Neural progenitor cell (in vitro differentiated cells): Measurements from ENCODE around the gene S100A14. TPM values are rescaled to one million over a fixed set of nuclear protein-coding genes. Genes with fewer than 3 reads are reported as not detected.

ENCODE experiments used
- DNase-seq: peaks from one replicate; pipeline ENCODE4 v3.0.0-alpha.2; 2016; ENCODE audit warnings: low spot score
- H2AFZ ChIP-seq: fragments of 200-600 bp; sonication (generic); replicated peaks from 2 replicates; pipeline ENCODE4 v1.6.1; 2016; ENCODE audit warnings: antibody characterized with exemption
- H3F3A ChIP-seq: fragments of 200-600 bp; sonication (generic); 2 replicates; pipeline ENCODE4 v1.6.1; 2016; ENCODE audit warnings: antibody characterized with exemption, low read depth
- H3K27ac ChIP-seq: fragments of 200-600 bp; sonication (generic); 2 replicates; pipeline ENCODE4 v1.5.1; 2016; ENCODE audit warnings: mild to moderate bottlenecking
- H3K27me3 ChIP-seq: fragments of 200-600 bp; sonication (generic); 2 replicates; pipeline ENCODE4 v1.6.1; 2016; ENCODE audit warnings: mild to moderate bottlenecking, moderate library complexity
- H3K36me3 ChIP-seq: fragments of 200-600 bp; sonication (generic); 2 replicates; pipeline ENCODE4 v1.5.1; 2016
- H3K4me1 ChIP-seq: fragments of 200-600 bp; sonication (generic); 2 replicates; pipeline ENCODE4 v1.6.1; 2016; ENCODE audit warnings: mixed run types
- H3K4me2 ChIP-seq: fragments of 200-600 bp; sonication (generic); 2 replicates; pipeline ENCODE4 v1.6.1; 2016
- H3K4me3 ChIP-seq: fragments of 200-600 bp; sonication (generic); 2 replicates; pipeline ENCODE4 v1.5.1; 2016
- H3K79me2 ChIP-seq: fragments of 200-600 bp; sonication (generic); 2 replicates; pipeline ENCODE4 v1.6.1; 2016; ENCODE audit warnings: low read depth
- H3K9ac ChIP-seq: fragments of 200-600 bp; sonication (generic); 2 replicates; pipeline ENCODE4 v1.6.1; 2016
- H3K9me3 ChIP-seq: fragments of 200-600 bp; sonication (generic); 2 replicates; pipeline ENCODE4 v1.5.1; 2016; ENCODE audit warnings: low read depth
- H4K20me1 ChIP-seq: fragments of 200-600 bp; sonication (generic); 2 replicates; pipeline ENCODE4 v1.6.1; 2016; ENCODE audit warnings: low read depth
- H3K27ac Mint-ChIP-seq: 3 replicates; pipeline ENCODE4 v1.8.0; 2021; ENCODE audit warnings: mixed read lengths
- H3K27me3 Mint-ChIP-seq: 2 replicates; pipeline ENCODE4 v1.8.0; 2022; ENCODE audit warnings: low read depth, mild to moderate bottlenecking, inconsistent platforms, moderate library complexity, mixed read lengths; ENCODE audit not compliant: insufficient read depth
- H3K36me3 Mint-ChIP-seq: 3 replicates; pipeline ENCODE4 v1.8.0; 2021; ENCODE audit warnings: mixed read lengths
- H3K4me1 Mint-ChIP-seq: 3 replicates; pipeline ENCODE4 v1.8.0; 2021; ENCODE audit warnings: mixed read lengths
- H3K4me3 Mint-ChIP-seq: 3 replicates; pipeline ENCODE4 v1.8.0; 2021; ENCODE audit warnings: mild to moderate bottlenecking, moderate library complexity, mixed read lengths
- H3K9me3 Mint-ChIP-seq: 3 replicates; pipeline ENCODE4 v1.8.0; 2020; ENCODE audit warnings: mixed read lengths
- CTCF ChIP-seq: fragments of 200-600 bp; sonication (generic); IDR thresholded peaks from 2 replicates; pipeline ENCODE4 v1.5.1; 2017; ENCODE audit warnings: antibody characterized with exemption, mild to moderate bottlenecking
- EZH2 ChIP-seq: fragments of 200-600 bp; sonication (generic); IDR thresholded peaks from 2 replicates; pipeline ENCODE4 v1.6.1; 2017; ENCODE audit warnings: antibody characterized with exemption, mild to moderate bottlenecking, moderate library complexity
- EZH2phosphoT487 ChIP-seq: fragments of 200-600 bp; sonication (generic); IDR thresholded peaks from 2 replicates; pipeline ENCODE4 v1.6.1; 2017; ENCODE audit warnings: antibody characterized with exemption
- total RNA-seq: library from RNA; depleted of rRNA; stranded (reverse); fragments of >200 nt; gene quantifications from 2 replicates; pipeline ENCODE4 v1.2.3, GENCODE V29; 2015; ENCODE audit warnings: low replicate concordance

S100A14 gene
- total RNA-seq, 1 donor from 2014 or later, result not detected

GRCh38 chr1:153571706-153572105, 44.4 kb downstream of the S100A14 start:
- Histone ChIP-seq H3K9ac (no peak overlapping the region), H3K9me3 (no peaks in the 10 kb centered on the region), H3K4me2 (no peak overlapping the region), H3K4me1 (peaks cover 12% of the 10 kb centered on the region), H3K27me3 (no peaks in the 10 kb centered on the region), H3K79me2 (no peaks in the 10 kb centered on the region), H3K27ac (no peak overlapping the region), H2AFZ (no peak overlapping the region), H3K36me3 (no peaks in the 10 kb centered on the region), H4K20me1 (no peaks in the 10 kb centered on the region), H3F3A (peaks cover 3% of the 10 kb centered on the region), H3K4me3 (no peak overlapping the region)
- no peak for DNase-seq
- peaks cover 36% of the 10 kb centered on the region for H3K4me1 Mint-ChIP-seq
- TF ChIP-seq EZH2phosphoT487, result no peak
- no peak for TF ChIP-seq CTCF
- no peak for TF ChIP-seq EZH2
- H3K36me3 Mint-ChIP-seq, result no peaks in the 10 kb centered on the region
- peaks cover 11% of the 10 kb centered on the region for H3K27me3 Mint-ChIP-seq
- H3K27ac Mint-ChIP-seq, result peak overlapping the region; percentile 7
- peak overlapping the region; percentile 6 for H3K4me3 Mint-ChIP-seq
- peaks cover 7% of the 10 kb centered on the region for H3K9me3 Mint-ChIP-seq

- H3F3A ChIP-seq, result peaks cover under 1% of the 10 kb centered on the region
- H3K9me3 ChIP-seq, result no peaks in the 10 kb centered on the region
- Mint-ChIP-seq H3K27me3 (peaks cover 12% of the 10 kb centered on the region), H3K9me3 (peaks cover 7% of the 10 kb centered on the region), H3K36me3 (no peaks in the 10 kb centered on the region), H3K4me1 (peaks cover 43% of the 10 kb centered on the region), H3K27ac (peak overlapping the region; percentile 65), H3K4me3 (peak overlapping the region; percentile 39)
- no peaks in the 10 kb centered on the region for H3K36me3 ChIP-seq
- no peak overlapping the region for H3K4me2 ChIP-seq
- TF ChIP-seq EZH2phosphoT487, result no peak
- no peak for TF ChIP-seq EZH2
- TF ChIP-seq CTCF, result no peak
- no peaks in the 10 kb centered on the region for H4K20me1 ChIP-seq
- no peak overlapping the region for H3K4me3 ChIP-seq
- H3K79me2 ChIP-seq, result no peaks in the 10 kb centered on the region
- no peaks in the 10 kb centered on the region for H3K27me3 ChIP-seq
- H3K27ac ChIP-seq, result no peak overlapping the region
- peaks cover 17% of the 10 kb centered on the region for H3K4me1 ChIP-seq
- no peak overlapping the region for H3K9ac ChIP-seq
- no peak overlapping the region for H2AFZ ChIP-seq
- DNase-seq, result no peak
Measured at GRCh38 chr1:153570874-153571273, 45.3 kb downstream of the S100A14 start.

- no peak overlapping the region for H3K4me3 Mint-ChIP-seq
- Histone ChIP-seq H3K4me3 (no peak overlapping the region), H3F3A (no peaks in the 10 kb centered on the region), H3K4me2 (no peak overlapping the region), H3K27me3 (no peaks in the 10 kb centered on the region), H3K36me3 (no peaks in the 10 kb centered on the region), H3K4me1 (peaks cover 17% of the 10 kb centered on the region), H3K79me2 (no peaks in the 10 kb centered on the region), H4K20me1 (no peaks in the 10 kb centered on the region), H3K9me3 (no peaks in the 10 kb centered on the region), H2AFZ (no peak overlapping the region), H3K9ac (no peak overlapping the region), H3K27ac (no peak overlapping the region)
- no peaks in the 10 kb centered on the region for H3K36me3 Mint-ChIP-seq
- peaks cover 7% of the 10 kb centered on the region for H3K9me3 Mint-ChIP-seq
- TF ChIP-seq CTCF (no peak), EZH2phosphoT487 (no peak), EZH2 (no peak)
- H3K27ac Mint-ChIP-seq, result peak overlapping the region; percentile 22
- peaks cover 48% of the 10 kb centered on the region for H3K4me1 Mint-ChIP-seq
- no peak for DNase-seq
- peaks cover 15% of the 10 kb centered on the region for H3K27me3 Mint-ChIP-seq
Measured at GRCh38 chr1:153569465-153569864, 46.7 kb downstream of the S100A14 start.
